Hematopoietic multipotent progenitor cell treated with erythropoietin and hydrocortisone succinate and interleukin-3 and kit ligand, for 17 days (in vitro differentiated cells): ENCODE measurements around the gene TECRL.

Experiments
- DNase-seq: peaks from one replicate; pipeline ENCODE4 v3.0.0-alpha.2; 2015; ENCODE audit warnings: low spot score

The TECRL gene

GRCh38 chr4:64327237-64327636 is 82.0 kb downstream of the TECRL start:
- no peak for DNase-seq

GRCh38 chr4:64326507-64326906 is 82.7 kb downstream of the TECRL start:
- DNase-seq = no peak

DNA sequence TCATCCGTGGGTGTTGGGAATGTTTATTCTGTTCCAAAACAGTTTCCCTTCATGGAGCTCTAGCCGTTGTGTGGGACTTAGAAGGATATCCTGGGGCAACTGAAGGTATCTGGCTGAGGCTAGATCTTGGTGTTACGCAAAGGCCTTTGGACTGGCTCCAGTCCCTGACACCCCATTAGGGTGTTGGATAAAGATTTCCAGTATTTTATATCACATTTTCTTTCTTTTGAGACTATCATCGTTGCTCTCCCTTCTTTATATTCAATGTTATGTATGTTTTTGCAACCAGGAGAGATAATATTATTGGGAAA is 103.0 kb downstream of the TECRL start:
- no peak for DNase-seq

DNA sequence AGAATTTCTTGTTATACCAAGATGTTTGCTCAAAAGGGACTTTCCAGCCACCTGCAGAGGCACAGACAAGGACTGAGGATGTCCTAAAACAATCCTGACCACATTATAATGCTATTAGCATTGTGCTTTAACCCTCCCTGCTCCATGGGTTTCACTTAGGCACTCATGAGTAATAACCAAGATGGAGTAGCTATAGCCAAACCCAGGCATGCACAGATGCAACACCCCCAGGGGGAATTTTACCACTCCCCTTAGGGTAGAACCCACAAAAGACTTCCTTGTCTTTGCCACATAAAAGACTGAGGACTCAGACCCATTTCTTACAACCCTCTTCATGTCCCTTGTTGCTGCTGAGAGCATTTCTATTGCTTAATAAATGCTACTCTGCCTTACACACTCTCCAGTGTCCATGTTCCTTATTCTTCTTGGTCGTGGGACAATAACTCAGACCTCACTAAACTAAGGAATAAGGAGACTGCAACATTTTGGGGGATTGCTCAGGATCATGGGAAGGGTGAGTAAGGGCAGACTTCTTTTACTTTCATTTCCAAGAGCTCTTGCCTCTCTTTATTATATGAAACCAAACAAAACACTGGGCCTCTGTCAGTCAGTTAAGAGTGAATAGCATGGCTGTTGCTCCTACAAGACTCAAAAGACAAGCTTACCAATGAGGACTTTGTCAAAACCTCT is 103.5 kb downstream of the TECRL start:
- DNase-seq = no peak

GRCh38 chr4:64272432-64272831 is 136.8 kb downstream of the TECRL start:
- DNase-seq = no peak

DNA sequence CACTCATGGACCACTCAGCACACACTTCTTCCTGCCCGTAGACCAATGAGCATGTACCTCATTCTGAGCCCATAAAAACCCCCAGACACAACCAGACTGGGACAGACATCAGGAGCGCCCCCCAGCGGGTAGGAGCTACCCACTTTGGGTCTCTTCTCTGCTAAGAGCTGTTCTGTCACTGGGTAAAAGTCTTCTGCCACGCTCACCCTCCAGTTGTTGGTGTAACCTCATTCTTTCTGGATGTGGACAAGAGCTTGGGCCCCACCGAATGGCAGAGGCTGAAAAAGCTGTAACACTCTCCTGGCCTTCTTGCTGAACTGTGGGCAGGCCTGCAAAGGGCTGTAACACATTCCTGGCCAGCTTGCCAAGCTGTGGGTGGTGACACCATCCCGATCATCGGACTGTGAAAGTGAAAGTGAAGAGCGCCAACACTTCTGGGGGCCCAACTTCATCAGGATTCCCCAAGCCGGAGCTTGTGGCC is 137.6 kb downstream of the TECRL start:
- DNase-seq = no peak

GRCh38 chr4:64266669-64267068 is 142.6 kb downstream of the TECRL start:
- no peak for DNase-seq

- DNase-seq = no peak
Observed at GRCh38 chr4:64266263-64266662, 143.0 kb downstream of the TECRL start.

GRCh38 chr4:64251781-64252180 is 157.5 kb downstream of the TECRL start:
- no peak for DNase-seq

GRCh38 chr4:64250488-64250887 is 158.8 kb downstream of the TECRL start:
- DNase-seq = no peak

GRCh38 chr4:64250061-64250460 is 159.2 kb downstream of the TECRL start:
- no peak for DNase-seq

GRCh38 chr4:64248186-64248585 is 161.1 kb downstream of the TECRL start:
- no peak for DNase-seq

DNA sequence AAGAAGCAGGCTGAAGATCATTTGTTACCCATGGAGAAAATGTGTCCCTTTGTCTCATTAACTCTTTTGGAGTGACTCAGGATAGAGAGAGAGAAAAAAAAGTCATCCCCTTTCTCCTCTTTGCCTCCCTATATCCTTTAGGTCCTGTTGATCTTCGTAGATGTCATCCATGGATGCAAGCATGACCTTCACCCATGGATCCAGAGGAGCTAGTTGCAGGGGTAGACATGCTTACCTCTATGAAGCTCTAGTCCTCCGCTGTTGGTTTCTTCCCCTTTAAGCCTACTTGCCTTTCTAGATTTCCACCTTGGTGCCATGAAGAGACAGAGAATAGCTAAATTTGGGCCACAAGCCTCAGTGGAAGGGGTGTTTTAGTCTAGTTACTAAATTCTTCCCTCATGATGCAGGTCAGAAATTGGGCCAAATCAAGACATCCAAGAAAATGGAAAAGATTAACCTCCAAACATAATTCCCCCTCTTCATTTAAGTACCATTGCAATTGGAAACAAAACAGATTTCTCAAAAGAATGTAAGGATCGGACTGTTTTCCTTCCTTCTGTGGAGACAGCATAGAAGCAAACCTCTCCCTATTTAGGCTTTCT is 178.4 kb downstream of the TECRL start:
- no peak for DNase-seq
